GM21717 (cell line): ENCODE results near the gene PLA2G4B.

Source experiments
- ATAC-seq: cut with Tn5 transposase; IDR thresholded peaks from one replicate; pipeline ENCODE4 v1.9.1; 2021; ENCODE audit warnings: mild to moderate bottlenecking, moderate library complexity; ENCODE audit not compliant: unreplicated experiment

The PLA2G4B gene

DNA sequence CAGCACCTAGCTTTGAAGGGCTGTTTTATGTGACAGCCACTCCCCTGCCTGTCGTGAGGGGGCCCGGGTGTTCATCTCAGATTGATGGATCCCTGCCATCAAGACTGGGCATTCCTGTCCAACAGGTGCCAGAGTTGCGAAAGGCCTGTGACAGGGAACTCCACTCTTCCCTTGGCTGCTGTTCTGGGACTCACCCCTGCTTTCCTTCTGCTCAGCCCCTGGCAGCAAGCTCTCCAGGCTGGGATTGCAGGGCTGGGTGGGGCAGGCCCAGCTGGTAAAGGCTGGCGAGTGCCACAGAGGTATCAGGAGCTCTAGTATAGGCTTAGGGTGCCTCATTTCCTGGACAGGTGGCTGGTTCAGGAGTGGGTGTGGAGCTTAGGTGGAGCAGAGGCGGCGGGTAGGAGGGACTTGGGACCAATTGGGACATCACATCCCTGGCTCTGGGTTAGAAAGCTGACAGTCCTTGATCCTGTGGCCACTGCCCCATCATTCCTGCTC, at the start of gene PLA2G4B:
Gene PLA2G4B, plus strand, starts transcription at position 448 of the 498 bp plus-strand sequence. CDS start 67 bp downstream, outside the sequence.
- ATAC-seq = no peak

- no peak for ATAC-seq
These were observed 49.4 kb upstream of the PLA2G4B start for GRCh38 chr15:41789236-41789635.

- no peak for ATAC-seq
These were observed 49.0 kb upstream of the PLA2G4B start for GRCh38 chr15:41789662-41790061.

DNA sequence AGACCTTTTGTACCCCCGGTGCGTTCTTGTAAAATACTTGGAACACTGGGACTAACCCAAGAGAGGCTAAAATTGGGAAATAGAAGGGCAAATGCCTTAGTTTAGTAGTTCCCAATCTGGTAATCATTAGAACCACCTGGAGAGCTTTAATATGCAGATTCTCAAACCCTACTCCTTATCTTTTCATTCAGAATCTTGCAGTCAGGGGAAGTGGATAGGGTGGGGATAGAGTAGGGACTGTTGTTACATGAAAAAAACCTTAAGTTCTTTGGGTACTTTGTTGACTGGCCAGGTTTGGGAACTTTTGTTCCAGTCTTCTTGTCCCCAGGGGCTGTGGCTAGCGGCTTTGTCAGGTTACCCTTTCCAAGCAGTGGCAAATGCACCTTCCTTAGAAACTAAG, 48.5 kb upstream of the PLA2G4B start:
- no peak for ATAC-seq

GRCh38 chr15:41790756-41791546, 47.7 kb upstream of the PLA2G4B start:
- ATAC-seq = no peak

GRCh38 chr15:41791547-41791937, 47.1 kb upstream of the PLA2G4B start:
- no peak for ATAC-seq

DNA sequence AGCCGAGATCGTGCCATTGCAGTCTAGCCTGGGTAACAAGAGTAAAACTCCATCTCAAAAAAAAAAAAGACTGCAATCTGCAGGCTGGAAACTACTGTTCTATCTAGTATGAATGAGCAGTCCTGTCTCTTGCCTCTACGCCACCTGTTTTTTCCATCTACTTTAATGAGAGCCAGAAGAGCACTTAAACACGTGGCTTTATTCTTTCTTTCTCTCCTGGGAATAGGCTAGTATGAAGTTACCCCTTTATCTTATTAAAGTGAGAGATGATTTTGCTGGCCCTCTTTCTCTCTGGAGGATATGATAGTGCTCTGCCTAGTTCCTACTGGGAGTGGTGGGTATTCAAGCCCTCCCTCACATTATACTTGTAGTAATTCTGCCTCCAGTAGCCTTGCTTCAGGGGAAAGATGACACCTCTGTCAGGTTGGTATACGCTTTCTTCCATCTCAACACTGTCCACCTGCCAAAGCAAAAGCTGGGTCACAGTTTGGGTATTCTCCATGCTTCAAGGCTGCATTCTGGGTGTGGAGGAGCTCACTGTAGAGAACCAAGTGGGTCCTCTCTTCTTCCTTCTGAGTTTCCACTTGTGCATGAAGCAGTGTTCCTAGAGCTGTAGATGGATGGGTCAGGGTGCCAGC, 46.5 kb upstream of the PLA2G4B start:
- ATAC-seq = no peak

DNA sequence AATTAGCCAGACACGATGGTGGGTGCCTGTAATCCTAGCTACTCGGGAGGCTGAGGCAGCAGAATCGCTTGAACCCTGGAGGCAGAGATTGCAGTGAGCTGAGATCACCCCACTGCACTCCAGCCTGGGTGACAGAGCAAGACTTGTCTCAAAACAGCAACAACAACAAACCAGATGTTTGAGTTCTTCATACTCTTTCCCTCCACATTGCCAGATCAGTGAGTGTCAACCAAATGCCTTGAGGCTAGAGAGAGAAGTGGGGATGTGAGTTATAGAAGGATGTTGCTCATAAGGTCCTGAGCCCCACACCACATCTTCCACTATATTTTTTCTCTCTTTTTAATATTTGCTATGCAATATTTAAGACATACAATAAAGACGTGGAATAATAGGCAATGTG, 44.6 kb upstream of the PLA2G4B start:
- no peak for ATAC-seq

- no peak for ATAC-seq
These were observed 42.4 kb upstream of the PLA2G4B start for GRCh38 chr15:41795996-41796856.

GRCh38 chr15:41797201-41797944, 41.3 kb upstream of the PLA2G4B start:
- no peak for ATAC-seq

GRCh38 chr15:41798607-41799487, 39.8 kb upstream of the PLA2G4B start:
- no peak for ATAC-seq

DNA sequence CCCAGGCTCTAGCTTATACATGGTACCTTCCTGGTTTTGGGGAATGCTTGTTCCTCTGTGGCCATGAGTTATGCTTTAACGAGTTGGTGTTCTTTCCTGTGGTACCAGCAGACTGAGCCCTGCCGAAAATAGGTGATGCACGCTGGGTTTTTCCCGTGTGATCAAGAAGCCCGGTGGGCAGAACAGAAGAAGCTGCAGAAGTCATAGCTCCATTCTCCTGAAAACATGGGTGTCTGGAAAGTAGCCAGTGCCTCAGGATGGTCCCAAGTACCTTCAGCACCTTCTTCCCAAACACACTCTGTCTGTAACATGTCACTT, 39.2 kb upstream of the PLA2G4B start:
- no peak for ATAC-seq

DNA sequence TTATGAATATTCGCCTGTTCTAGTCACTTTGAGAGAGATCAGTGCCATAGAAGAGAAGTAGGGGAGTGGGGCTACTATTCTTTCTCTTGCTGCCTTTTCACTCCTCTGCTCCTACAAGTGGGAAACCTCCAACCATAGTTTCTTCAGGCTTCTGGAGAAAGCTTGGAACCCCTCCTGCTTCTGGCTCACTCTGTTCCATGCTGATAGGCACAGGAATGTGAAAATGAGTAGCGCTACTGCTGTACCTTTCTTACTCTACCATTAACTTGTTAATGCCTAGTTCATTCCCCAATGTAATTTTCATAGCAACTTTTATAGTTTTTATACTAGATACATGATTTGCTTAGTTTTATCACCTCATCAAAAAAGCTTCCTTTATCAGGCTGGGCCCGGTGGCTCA, 37.5 kb upstream of the PLA2G4B start:
- ATAC-seq = no peak

DNA sequence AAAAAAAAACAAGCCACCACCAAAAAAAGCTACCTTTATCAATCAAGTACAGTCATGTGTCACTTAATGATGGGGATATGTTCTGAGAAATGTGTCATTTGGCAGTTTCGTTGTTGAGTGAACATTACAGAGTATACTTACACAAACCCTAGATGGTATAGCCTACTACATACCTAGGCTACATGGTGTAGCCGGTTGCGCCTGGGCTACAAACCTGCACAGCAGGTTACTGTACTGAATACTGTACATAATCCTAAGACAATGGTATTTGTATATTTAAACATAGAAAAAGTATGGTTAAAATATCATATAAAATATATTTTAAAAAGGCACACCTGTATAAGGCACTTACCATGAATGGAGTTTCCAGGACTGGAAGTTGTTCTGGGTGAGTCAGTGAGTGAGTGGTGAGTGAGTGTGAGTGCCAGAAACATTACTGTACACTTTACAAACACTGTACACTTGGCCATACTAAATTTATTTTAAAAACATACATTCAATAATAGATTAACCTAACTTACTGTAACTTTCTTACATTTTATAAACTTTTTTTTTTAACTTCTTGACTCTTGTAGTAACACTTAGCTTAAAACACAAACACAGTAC, 36.7 kb upstream of the PLA2G4B start:
- no peak for ATAC-seq

GRCh38 chr15:41804361-41804760, 34.3 kb upstream of the PLA2G4B start:
- ATAC-seq = no peak

DNA sequence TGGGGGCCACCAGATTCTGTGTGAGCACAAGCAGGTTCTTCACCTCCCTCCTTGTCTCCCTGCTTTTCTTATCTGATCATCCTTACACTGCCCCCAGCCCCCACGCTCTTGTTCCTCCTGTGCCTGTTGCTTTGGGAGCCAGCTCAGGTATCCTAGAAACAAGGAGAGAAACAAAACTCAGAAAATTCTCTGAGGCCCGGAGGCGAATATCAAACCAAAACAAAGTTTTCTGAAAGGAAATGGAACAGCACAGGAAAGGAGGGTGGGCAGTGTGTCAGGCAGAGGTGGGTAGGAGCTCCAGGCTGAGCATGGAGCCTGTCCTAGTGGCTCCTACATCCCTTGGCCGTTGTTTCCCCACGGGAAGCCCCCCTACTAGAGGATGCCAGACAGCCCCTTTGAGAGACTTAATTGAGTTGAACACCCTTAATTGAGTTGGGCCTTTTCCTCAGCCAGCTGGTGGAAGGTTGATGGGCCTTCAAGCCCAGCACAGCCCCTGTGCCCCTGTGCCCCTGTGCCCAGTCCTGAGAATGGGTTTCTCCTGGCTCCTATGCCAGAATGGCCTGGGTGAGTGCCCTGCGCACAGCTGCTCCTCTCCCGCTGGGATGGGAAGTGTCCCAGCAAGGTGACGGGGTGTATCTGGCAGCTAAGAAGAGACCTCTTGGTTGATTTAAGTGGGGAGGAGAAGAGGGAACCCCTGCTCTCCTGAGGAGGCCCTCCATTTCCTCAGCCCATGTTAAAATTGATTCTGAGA, 33.6 kb upstream of the PLA2G4B start:
- no peak for ATAC-seq

- ATAC-seq = no peak
These were observed 32.9 kb upstream of the PLA2G4B start for GRCh38 chr15:41805711-41806110.

- ATAC-seq = no peak
These were observed 32.1 kb upstream of the PLA2G4B start for GRCh38 chr15:41806291-41807181.
